GM12878 (cell line): ENCODE measurements around the gene VSTM2B. TPM values are rescaled to one million over a fixed set of nuclear protein-coding genes. Genes with fewer than 3 reads are reported as not detected.

Experiments used
- ATAC-seq: fragments of 200-7000 bp; cut with Tn5 transposase; 3 replicates; pipeline ENCODE4 v1.9.1; 2020; ENCODE audit warnings: mild to moderate bottlenecking, moderate library complexity
- BruUV-seq: library from RNA; stranded (reverse); fragments of 400-500 nt; replicated peaks from 2 replicates; lab custom pipeline; 2021; lab: Mats Ljungman, UMichigan
- CTCF ChIA-PET: fragments of 300-600 bp; sonication (Branson Sonifier 250); formaldehyde crosslinking; extraction: SDS; loops from one replicate; lab custom pipeline; 2021; ENCODE audit warnings: inconsistent platforms; lab: Yijun Ruan, JAX
- POLR2A ChIA-PET: fragments of 350-600 bp; formaldehyde crosslinking; extraction: SDS; loops from one replicate; lab custom pipeline; 2021; ENCODE audit warnings: inconsistent platforms; lab: Charles Lee
- RAD21 ChIA-PET: fragments of 300-600 bp; sonication (Branson Sonifier 250); formaldehyde crosslinking; loops from one replicate; lab custom pipeline; 2023; ENCODE audit warnings: antibody characterized with exemption; ENCODE audit not compliant: unreplicated experiment; lab: Charles Lee
- SMC1A ChIA-PET: fragments of 300-600 bp; sonication (Branson Sonifier 250); formaldehyde crosslinking; loops from one replicate; lab custom pipeline; 2023; ENCODE audit not compliant: unreplicated experiment, uncharacterized antibody; lab: Charles Lee
- DNase-seq: peaks from one replicate; pipeline ENCODE4 v3.0.0-alpha.2; 2011; ENCODE audit warnings: low read depth, low spot score
- FAIRE-seq: peaks from 3 replicates; lab custom pipeline; 2011; peaks lifted over from hg19 to GRCh38; lab: Jason Lieb, UNC
- H2AFZ ChIP-seq: 2 replicates; pipeline ENCODE4 v1.6.0; 2011; ENCODE audit warnings: low read depth, low read length, control low read depth; ENCODE audit not compliant: control insufficient read depth
- H3K27ac ChIP-seq: 2 replicates; pipeline ENCODE4 v1.5.1; 2011; ENCODE audit warnings: control low read depth; ENCODE audit not compliant: control insufficient read depth, insufficient read depth
- H3K27me3 ChIP-seq, 2 experiments: replicated peaks in 1 of 2; 2 replicates each; pipeline versions ENCODE4 v1.6.0 to v1.6.1; 2011; ENCODE audit warnings: low read length in 1 of 2; ENCODE audit not compliant: control insufficient read depth in 2 of 2, insufficient read depth in 2 of 2
- H3K36me3 ChIP-seq, 2 experiments: 2 replicates each; pipeline ENCODE4 v1.5.1; 2011; ENCODE audit warnings: low read length in 1 of 2; ENCODE audit not compliant: control insufficient read depth in 2 of 2, insufficient read depth in 2 of 2
- H3K4me1 ChIP-seq: 2 replicates; pipeline ENCODE4 v1.6.1; 2011; ENCODE audit warnings: mild to moderate bottlenecking, low read length, moderate library complexity, mixed read lengths; ENCODE audit not compliant: control insufficient read depth, insufficient read depth
- H3K4me2 ChIP-seq: 2 replicates; pipeline ENCODE4 v1.6.0; 2011; ENCODE audit warnings: control low read depth; ENCODE audit not compliant: control insufficient read depth, insufficient read depth
- H3K4me3 ChIP-seq: fragments of 200-600 bp; sonication (generic); 2 replicates; pipeline ENCODE4 v1.5.1; 2016
- H3K79me2 ChIP-seq: 2 replicates; pipeline ENCODE4 v1.6.0; 2011; ENCODE audit warnings: low read length; ENCODE audit not compliant: control insufficient read depth, insufficient read depth
- H3K9ac ChIP-seq: 2 replicates; pipeline ENCODE4 v1.8.0; 2011; ENCODE audit warnings: low read length, control low read depth, mixed read lengths; ENCODE audit not compliant: control insufficient read depth, insufficient read depth
- H3K9me3 ChIP-seq: replicated peaks from 3 replicates; pipeline ENCODE4 v1.5.1; 2011; ENCODE audit warnings: mild to moderate bottlenecking, low read length; ENCODE audit not compliant: control insufficient read depth, insufficient read depth
- H4K20me1 ChIP-seq: 2 replicates; pipeline ENCODE4 v1.6.0; 2011; ENCODE audit not compliant: control insufficient read depth, insufficient read depth
- CHD2 ChIP-seq: IDR thresholded peaks from 2 replicates; pipeline ENCODE4 v1.6.1; 2011; ENCODE audit warnings: low read depth, low read length, improper control_type of control experiment, borderline replicate concordance
- GABPA ChIP-seq: IDR thresholded peaks from 2 replicates; pipeline ENCODE4 v1.6.1; 2014; ENCODE audit warnings: antibody characterized with exemption, low read depth, mild to moderate bottlenecking, inconsistent platforms
- LARP7 ChIP-seq: fragments of 450-650 bp; IDR thresholded peaks from 2 replicates; pipeline ENCODE4 v1.6.1; 2017; ENCODE audit warnings: mild to moderate bottlenecking
- NR2F1 ChIP-seq: fragments of 450-650 bp; conservative IDR thresholded peaks from 2 replicates; pipeline ENCODE4 v1.6.1; 2017; ENCODE audit warnings: mild to moderate bottlenecking
- SMC3 ChIP-seq: IDR thresholded peaks from 2 replicates; pipeline ENCODE4 v1.6.1; 2011; ENCODE audit warnings: low read length, improper control_type of control experiment, borderline replicate concordance
- TARDBP ChIP-seq: IDR thresholded peaks from 2 replicates; pipeline ENCODE4 v1.6.1; 2016; ENCODE audit warnings: borderline replicate concordance
- TBL1XR1 ChIP-seq: IDR thresholded peaks from 2 replicates; pipeline ENCODE4 v1.6.1; 2012; ENCODE audit warnings: low read depth, low read length, improper control_type of control experiment
- USF1 ChIP-seq: IDR thresholded peaks from 2 replicates; pipeline ENCODE4 v1.6.1; 2011; ENCODE audit warnings: borderline replicate concordance, low read depth, mild to moderate bottlenecking, moderate library complexity, mixed read lengths, low read length; ENCODE audit not compliant: insufficient read depth; ENCODE audit errors: extremely low read length
- YBX1 ChIP-seq: fragments of 450-650 bp; IDR thresholded peaks from 2 replicates; pipeline ENCODE4 v1.6.1; 2016; ENCODE audit warnings: antibody characterized with exemption
- ZNF384 ChIP-seq: IDR thresholded peaks from 2 replicates; pipeline ENCODE4 v1.6.1; 2012; ENCODE audit warnings: low read depth, mild to moderate bottlenecking, low read length, improper control_type of control experiment, borderline replicate concordance
- WGBS: methylation state at CpG from one replicate; pipeline ENCODE4 v1.1.6; 2016; ENCODE audit warnings: low lambda C conversion rate; ENCODE audit not compliant: insufficient replicate concordance, insufficient coverage; ENCODE audit errors: missing lambda C conversion rate; 5-methylcytosine and 5-hydroxymethylcytosine counted together
- in situ Hi-C: fragments of 300-500 bp; cut with MboI; formaldehyde crosslinking; loops from 9 replicates; pipeline ENCODE4 v1.14.3; 2018; ENCODE audit warnings: mixed read lengths
- intact Hi-C: fragments of 100-400 bp; cut with micrococcal nuclease; formaldehyde crosslinking; loops from one replicate; pipeline ENCODE4 v1.14.2; 2022; ENCODE audit not compliant: unreplicated experiment
- polyA plus RNA-seq, 11 experiments: library from polyadenylated mRNA; depleted of rRNA in 4 of 11; unstranded in 6 of 11; stranded (reverse) in 5 of 11; fragments of >200 nt; fragmentation: Nextera tagmentation in 4 of 11; fragmentation: Illumina TruSeq in 1 of 11; extraction: Ambion mirVana in 4 of 11; extraction: Trizol in 1 of 11; gene quantifications; 1 replicate in 1 of 11; 2 replicates in 10 of 11; pipeline versions ENCODE4 v1.2.1 to v1.2.3, GENCODE V29; 2011 to 2016; ENCODE audit warnings: inconsistent platforms in 2 of 11, missing spikeins in 2 of 11, low read depth in 1 of 11
- total RNA-seq, 4 experiments: library from RNA; depleted of rRNA in 3 of 4; stranded (reverse); fragments of >200 nt in 3 of 4; fragmentation: Illumina TruSeq in 1 of 4; extraction: Trizol in 1 of 4; gene quantifications; 2 replicates each; pipeline versions ENCODE4 v1.2.1 to v1.2.3, GENCODE V29; 2013 to 2021
- TF ChIP-seq, protein P1 (sequence below): IDR thresholded peaks from 2 replicates; pipeline ENCODE4 v1.6.1; 2011; ENCODE audit warnings: borderline replicate concordance, low read depth, mild to moderate bottlenecking, moderate library complexity, low read length; ENCODE audit not compliant: insufficient read depth, poor library complexity, severe bottlenecking

VSTM2B gene
- total and polyA plus RNA-seq, 10 of the 15 experiments (the other 5 are each of a cell fraction or from before 2014, with no cell fraction given), result not detected

GRCh38 chr19:29524201-29524911 lies 1.4 kb upstream of the VSTM2B start:
- H3K9me3 ChIP-seq, result no peaks in the 10 kb centered on the region
- no TSS peak for BruUV-seq
- no peaks in the 10 kb centered on the region for H4K20me1 ChIP-seq
- intact Hi-C loops (no loop called here), in situ Hi-C loops (no loop called here)
- POLR2A ChIA-PET, result no interaction called here
- H3K4me3 ChIP-seq, result no peak overlapping the region
- RAD21 ChIA-PET, result no interaction called here
- WGBS, result 2% methylated on average over 11 of the region's 14 CpGs
- no peak overlapping the region for H3K9ac ChIP-seq
- no peaks in the 10 kb centered on the region for H3K4me1 ChIP-seq
- FAIRE-seq (no peak), DNase-seq (no peak), ATAC-seq (no peak)
- CTCF ChIA-PET, result no interaction called here
- H3K79me2 ChIP-seq, result no peaks in the 10 kb centered on the region
- no peaks in the 10 kb centered on the region for H3K36me3 ChIP-seq
- H3K27me3 ChIP-seq, result peaks cover 8 to 22% of the 10 kb centered on the region in 2 experiments
- H3K4me2 ChIP-seq, result no peak overlapping the region
- H3K27ac ChIP-seq, result no peak overlapping the region
- no peak overlapping the region for H2AFZ ChIP-seq
- TF ChIP-seq LARP7 (no peak), ZNF384 (no peak), USF1 (no peak), NR2F1 (no peak), TARDBP (no peak), YBX1 (no peak), GABPA (no peak), TBL1XR1 (no peak), CHD2 (no peak), SMC3 (no peak)
- TF ChIP-seq, protein P1, sequence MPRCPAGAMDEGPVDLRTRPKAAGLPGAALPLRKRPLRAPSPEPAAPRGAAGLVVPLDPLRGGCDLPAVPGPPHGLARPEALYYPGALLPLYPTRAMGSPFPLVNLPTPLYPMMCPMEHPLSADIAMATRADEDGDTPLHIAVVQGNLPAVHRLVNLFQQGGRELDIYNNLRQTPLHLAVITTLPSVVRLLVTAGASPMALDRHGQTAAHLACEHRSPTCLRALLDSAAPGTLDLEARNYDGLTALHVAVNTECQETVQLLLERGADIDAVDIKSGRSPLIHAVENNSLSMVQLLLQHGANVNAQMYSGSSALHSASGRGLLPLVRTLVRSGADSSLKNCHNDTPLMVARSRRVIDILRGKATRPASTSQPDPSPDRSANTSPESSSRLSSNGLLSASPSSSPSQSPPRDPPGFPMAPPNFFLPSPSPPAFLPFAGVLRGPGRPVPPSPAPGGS, result no peak
- SMC1A ChIA-PET, result no interaction called here
